ENCODE data around the gene PPP1R13B.

DNA sequence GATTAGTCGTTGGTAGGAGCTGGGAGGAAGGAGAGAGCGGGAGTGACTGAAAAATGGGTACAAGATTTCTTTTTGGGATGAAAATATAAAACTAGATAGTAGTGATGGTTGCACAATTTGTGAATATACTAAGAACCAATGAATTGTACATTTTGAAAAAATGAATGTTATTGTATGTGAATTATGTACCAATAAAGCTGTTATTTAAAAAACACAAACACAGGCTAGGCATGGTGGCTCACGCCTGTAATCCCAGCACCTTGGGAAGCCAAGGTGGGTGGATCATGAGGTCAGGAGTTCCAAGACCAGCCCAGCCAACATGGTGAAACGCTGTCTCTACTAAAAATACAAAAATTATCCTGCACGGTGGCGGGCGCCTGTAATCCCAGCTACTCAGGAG is 32.1 kb downstream of the PPP1R13B start:
- TF ChIP-seq, protein P1, sequence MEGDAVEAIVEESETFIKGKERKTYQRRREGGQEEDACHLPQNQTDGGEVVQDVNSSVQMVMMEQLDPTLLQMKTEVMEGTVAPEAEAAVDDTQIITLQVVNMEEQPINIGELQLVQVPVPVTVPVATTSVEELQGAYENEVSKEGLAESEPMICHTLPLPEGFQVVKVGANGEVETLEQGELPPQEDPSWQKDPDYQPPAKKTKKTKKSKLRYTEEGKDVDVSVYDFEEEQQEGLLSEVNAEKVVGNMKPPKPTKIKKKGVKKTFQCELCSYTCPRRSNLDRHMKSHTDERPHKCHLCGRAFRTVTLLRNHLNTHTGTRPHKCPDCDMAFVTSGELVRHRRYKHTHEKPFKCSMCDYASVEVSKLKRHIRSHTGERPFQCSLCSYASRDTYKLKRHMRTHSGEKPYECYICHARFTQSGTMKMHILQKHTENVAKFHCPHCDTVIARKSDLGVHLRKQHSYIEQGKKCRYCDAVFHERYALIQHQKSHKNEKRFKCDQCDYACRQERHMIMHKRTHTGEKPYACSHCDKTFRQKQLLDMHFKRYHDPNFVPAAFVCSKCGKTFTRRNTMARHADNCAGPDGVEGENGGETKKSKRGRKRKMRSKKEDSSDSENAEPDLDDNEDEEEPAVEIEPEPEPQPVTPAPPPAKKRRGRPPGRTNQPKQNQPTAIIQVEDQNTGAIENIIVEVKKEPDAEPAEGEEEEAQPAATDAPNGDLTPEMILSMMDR (IDR thresholded peaks at IDR 0.05): no peak
- no peak for TF ChIP-seq POLR2AphosphoS5 (IDR thresholded peaks at IDR 0.05; ENCODE audit: low read depth, low read length)
- TF ChIP-seq SIN3A (IDR thresholded peaks at IDR 0.05; ENCODE audit: borderline replicate concordance, insufficient read depth, low read depth, low read length): no peak
- TF ChIP-seq, protein P2, sequence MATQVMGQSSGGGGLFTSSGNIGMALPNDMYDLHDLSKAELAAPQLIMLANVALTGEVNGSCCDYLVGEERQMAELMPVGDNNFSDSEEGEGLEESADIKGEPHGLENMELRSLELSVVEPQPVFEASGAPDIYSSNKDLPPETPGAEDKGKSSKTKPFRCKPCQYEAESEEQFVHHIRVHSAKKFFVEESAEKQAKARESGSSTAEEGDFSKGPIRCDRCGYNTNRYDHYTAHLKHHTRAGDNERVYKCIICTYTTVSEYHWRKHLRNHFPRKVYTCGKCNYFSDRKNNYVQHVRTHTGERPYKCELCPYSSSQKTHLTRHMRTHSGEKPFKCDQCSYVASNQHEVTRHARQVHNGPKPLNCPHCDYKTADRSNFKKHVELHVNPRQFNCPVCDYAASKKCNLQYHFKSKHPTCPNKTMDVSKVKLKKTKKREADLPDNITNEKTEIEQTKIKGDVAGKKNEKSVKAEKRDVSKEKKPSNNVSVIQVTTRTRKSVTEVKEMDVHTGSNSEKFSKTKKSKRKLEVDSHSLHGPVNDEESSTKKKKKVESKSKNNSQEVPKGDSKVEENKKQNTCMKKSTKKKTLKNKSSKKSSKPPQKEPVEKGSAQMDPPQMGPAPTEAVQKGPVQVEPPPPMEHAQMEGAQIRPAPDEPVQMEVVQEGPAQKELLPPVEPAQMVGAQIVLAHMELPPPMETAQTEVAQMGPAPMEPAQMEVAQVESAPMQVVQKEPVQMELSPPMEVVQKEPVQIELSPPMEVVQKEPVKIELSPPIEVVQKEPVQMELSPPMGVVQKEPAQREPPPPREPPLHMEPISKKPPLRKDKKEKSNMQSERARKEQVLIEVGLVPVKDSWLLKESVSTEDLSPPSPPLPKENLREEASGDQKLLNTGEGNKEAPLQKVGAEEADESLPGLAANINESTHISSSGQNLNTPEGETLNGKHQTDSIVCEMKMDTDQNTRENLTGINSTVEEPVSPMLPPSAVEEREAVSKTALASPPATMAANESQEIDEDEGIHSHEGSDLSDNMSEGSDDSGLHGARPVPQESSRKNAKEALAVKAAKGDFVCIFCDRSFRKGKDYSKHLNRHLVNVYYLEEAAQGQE (IDR thresholded peaks at IDR 0.05; ENCODE audit: insufficient read depth in 1 of 2, low read depth in 2 of 2, low read length in 1 of 2): no peak
- TF ChIP-seq TCF7L2 (IDR thresholded peaks at IDR 0.05; ENCODE audit: low read depth, low read length): no peak
